Fibroblast of lung (primary cell): ENCODE measurements around the gene UBTD1. TPM values are rescaled to one million over a fixed set of nuclear protein-coding genes. Genes with fewer than 3 reads are reported as not detected.

Experiments
- DNase-seq, 2 donors: peaks; one replicate each; pipeline versions ENCODE4 v3.0.0 to v3.0.0-alpha.2; 2010; ENCODE audit warnings: low read depth in 2 of 2
- H2AFZ ChIP-seq: 2 replicates; pipeline ENCODE4 v1.5.1; 2012; ENCODE audit warnings: low read length, control low read depth, inconsistent platforms
- H3K27ac ChIP-seq: 2 replicates; pipeline ENCODE4 v1.5.1; 2011; ENCODE audit warnings: low read length, control low read depth; ENCODE audit not compliant: insufficient read depth
- H3K27me3 ChIP-seq: 2 replicates; pipeline ENCODE4 v1.5.1; 2011; ENCODE audit warnings: mild to moderate bottlenecking, low read length; ENCODE audit not compliant: control insufficient read depth, insufficient read depth
- H3K36me3 ChIP-seq: 2 replicates; pipeline ENCODE4 v1.5.1; 2011; ENCODE audit warnings: low read length; ENCODE audit not compliant: control insufficient read depth, insufficient read depth
- H3K4me1 ChIP-seq: 2 replicates; pipeline ENCODE4 v1.5.1; 2011; ENCODE audit warnings: low read length; ENCODE audit not compliant: control insufficient read depth, insufficient read depth; ENCODE audit errors: extremely low read depth
- H3K4me2 ChIP-seq: 2 replicates; pipeline ENCODE4 v1.5.1; 2011; ENCODE audit warnings: low read length, control low read depth; ENCODE audit not compliant: insufficient read depth; ENCODE audit errors: extremely low read depth
- H3K4me3 ChIP-seq, 4 experiments: fragments of 200-600 bp in 1 of 4; sonication (generic) in 1 of 4; replicated peaks in 1 of 4; 2 replicates each; pipeline ENCODE4 v1.5.1; 2011 to 2016; ENCODE audit warnings: low read length in 4 of 4, low read depth in 3 of 4, mild to moderate bottlenecking in 3 of 4, control low read depth in 2 of 4, inconsistent platforms in 1 of 4, mixed read lengths in 1 of 4; ENCODE audit not compliant: insufficient read depth in 1 of 4; ENCODE audit errors: control extremely low read depth in 1 of 4
- H3K79me2 ChIP-seq: 2 replicates; pipeline ENCODE4 v1.5.1; 2012; ENCODE audit warnings: mild to moderate bottlenecking, low read length, inconsistent platforms; ENCODE audit not compliant: control insufficient read depth, insufficient read depth
- H3K9ac ChIP-seq: 2 replicates; pipeline ENCODE4 v1.5.1; 2011; ENCODE audit warnings: mild to moderate bottlenecking, low read length, control low read depth; ENCODE audit not compliant: insufficient read depth
- H3K9me3 ChIP-seq: 2 replicates; pipeline ENCODE4 v1.5.1; 2012; ENCODE audit warnings: low read depth, low read length; ENCODE audit not compliant: control insufficient read depth, insufficient read depth
- H4K20me1 ChIP-seq: 2 replicates; pipeline ENCODE4 v1.5.1; 2011; ENCODE audit warnings: low read length; ENCODE audit not compliant: control insufficient read depth, insufficient read depth; ENCODE audit errors: extremely low read depth
- CTCF ChIP-seq, 2 donors: IDR thresholded peaks in 1 of 2; conservative IDR thresholded peaks in 1 of 2; 1 replicate in 1 of 2; 2 replicates in 1 of 2; pipeline ENCODE4 v1.5.1; 2011 to 2012; ENCODE audit warnings: low read length in 2 of 2, control low read depth in 1 of 2, inconsistent platforms in 1 of 2, low read depth in 1 of 2, mild to moderate bottlenecking in 1 of 2
- EZH2 ChIP-seq: IDR thresholded peaks from 2 replicates; pipeline ENCODE4 v1.5.1; 2012; ENCODE audit warnings: low read length, control low read depth, mild to moderate bottlenecking; ENCODE audit errors: missing control alignments
- polyA plus RNA-seq, 2 donors: library from polyadenylated mRNA; depleted of rRNA in 1 of 2; stranded (reverse) in 1 of 2; unstranded in 1 of 2; fragments of >200 nt; gene quantifications; 2 replicates each; pipeline ENCODE4 v1.2.1, GENCODE V29; 2011 to 2012; ENCODE audit warnings: missing spikeins in 1 of 2
- total RNA-seq: library from RNA; depleted of rRNA; stranded (reverse); fragments of >200 nt; gene quantifications from 2 replicates; pipeline ENCODE4 v1.2.1, GENCODE V29; 2014

The UBTD1 gene
- total and polyA plus RNA-seq, 2 donors (not counting 1 experiment from before 2014, with no cell fraction given), result 10.7 to 22.0 TPM

DNA sequence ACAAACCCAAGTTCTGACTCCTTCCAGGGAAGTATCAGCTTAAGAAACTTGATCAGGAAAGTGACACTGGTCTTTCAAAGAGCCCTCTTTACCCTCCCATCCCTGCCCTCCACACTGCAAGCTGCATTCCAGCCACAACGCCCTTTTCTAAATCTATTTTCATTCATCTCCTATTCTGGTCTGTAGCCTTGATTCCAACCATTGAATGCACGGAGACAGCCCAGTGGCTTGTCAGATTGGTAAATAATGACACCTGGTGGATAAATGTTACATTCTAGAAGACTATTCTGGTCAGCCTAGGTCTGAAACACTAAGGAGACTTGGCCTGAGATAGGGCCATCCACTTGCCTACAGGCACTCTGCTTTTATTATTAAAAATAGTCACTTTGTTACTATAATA, 113.7 kb downstream of the UBTD1 start:
- no peak overlapping the region for H3K9ac ChIP-seq
- H3K36me3 ChIP-seq, result no peaks in the 10 kb centered on the region
- no peak overlapping the region for H3K4me3 ChIP-seq
- H3K79me2 ChIP-seq, result no peaks in the 10 kb centered on the region
- no peaks in the 10 kb centered on the region for H3K27me3 ChIP-seq
- DNase-seq, result peak; percentile 42 to 46
- TF ChIP-seq CTCF (conservative IDR thresholded peaks at IDR 0.05 in 1 of 2, IDR thresholded peaks at IDR 0.05 in 1 of 2; ENCODE audit: low read depth in 1 of 2, low read length in 2 of 2) (peak; percentile 3 to 8), EZH2 (no peak)
- H3K27ac ChIP-seq, result no peak overlapping the region
- H2AFZ ChIP-seq, result no peak overlapping the region
- no peak overlapping the region for H3K4me2 ChIP-seq
- no peaks in the 10 kb centered on the region for H3K9me3 ChIP-seq
- H4K20me1 ChIP-seq, result no peaks in the 10 kb centered on the region
- H3K4me1 ChIP-seq, result no peaks in the 10 kb centered on the region

- TF ChIP-seq CTCF (conservative IDR thresholded peaks at IDR 0.05 in 1 of 2, IDR thresholded peaks at IDR 0.05 in 1 of 2; ENCODE audit: low read depth in 1 of 2, low read length in 2 of 2), result no peak
- TF ChIP-seq EZH2, result no peak
- H4K20me1 ChIP-seq, result no peaks in the 10 kb centered on the region
- no peak overlapping the region for H2AFZ ChIP-seq
- H3K4me2 ChIP-seq, result no peak overlapping the region
- no peaks in the 10 kb centered on the region for H3K4me1 ChIP-seq
- DNase-seq, result no peak
- H3K79me2 ChIP-seq, result no peaks in the 10 kb centered on the region
- no peaks in the 10 kb centered on the region for H3K27me3 ChIP-seq
- H3K9ac ChIP-seq, result no peak overlapping the region
- H3K9me3 ChIP-seq, result no peaks in the 10 kb centered on the region
- no peak overlapping the region for H3K4me3 ChIP-seq
- H3K36me3 ChIP-seq, result no peaks in the 10 kb centered on the region
- H3K27ac ChIP-seq, result no peak overlapping the region
These were observed 119.6 kb downstream of the UBTD1 start for GRCh38 chr10:97618285-97618684.

DNA sequence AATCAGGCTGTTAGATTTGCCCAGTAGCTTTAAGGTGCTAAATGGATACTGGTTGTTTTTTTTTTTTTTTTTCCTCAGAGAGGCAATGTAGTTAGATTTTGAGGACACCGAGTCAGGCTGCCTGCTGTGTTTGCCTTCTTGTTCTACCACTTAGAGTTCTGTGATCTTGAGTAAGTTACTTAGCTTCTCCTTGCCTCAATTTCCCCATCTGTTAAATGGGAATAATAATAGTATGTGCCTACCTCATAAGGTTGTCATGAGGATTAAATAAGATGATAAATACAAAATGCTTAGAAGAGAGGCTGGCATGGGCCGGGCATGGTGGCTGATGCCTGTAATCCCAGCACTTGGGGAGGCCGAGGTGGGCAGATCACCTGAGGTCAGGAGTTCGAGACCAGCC, 120.0 kb downstream of the UBTD1 start:
- H2AFZ ChIP-seq, result no peak overlapping the region
- H3K9me3 ChIP-seq, result no peaks in the 10 kb centered on the region
- DNase-seq, result no peak

More for the DNA sequence above, 120.0 kb downstream of the UBTD1 start:
- Histone ChIP-seq H3K4me3 (no peak overlapping the region), H3K27me3 (no peaks in the 10 kb centered on the region), H3K4me2 (no peak overlapping the region), H3K79me2 (no peaks in the 10 kb centered on the region), H4K20me1 (no peaks in the 10 kb centered on the region), H3K27ac (no peak overlapping the region), H3K36me3 (no peaks in the 10 kb centered on the region), H3K4me1 (no peaks in the 10 kb centered on the region), H3K9ac (no peak overlapping the region)
- no peak for TF ChIP-seq CTCF (conservative IDR thresholded peaks at IDR 0.05 in 1 of 2, IDR thresholded peaks at IDR 0.05 in 1 of 2; ENCODE audit: low read depth in 1 of 2, low read length in 2 of 2)
- TF ChIP-seq EZH2, result no peak

Other genes with a start within 250 kb of the UBTD1 start
- gene ARHGAP19, start 206.3 kb upstream of the UBTD1 start, total RNA-seq, result 4.6 and 7.4 TPM in 2 replicates
- gene ARHGAP19, start 206.3 kb upstream of the UBTD1 start, polyA plus RNA-seq, result 5.6 and 9.0 TPM in 2 replicates
- gene FRAT1, start 179.7 kb upstream of the UBTD1 start, total RNA-seq, result 2.8 TPM in 2 replicates
- 0.48 and 0.70 TPM in 2 replicates for gene FRAT1, start 179.7 kb upstream of the UBTD1 start, polyA plus RNA-seq
- 5.3 and 6.7 TPM in 2 replicates for gene FRAT2, start 164.2 kb upstream of the UBTD1 start, total RNA-seq
- gene FRAT2, start 164.2 kb upstream of the UBTD1 start, polyA plus RNA-seq, result 2.0 and 2.2 TPM in 2 replicates
- 10.5 and 10.7 TPM in 2 replicates for gene RRP12, start 97.6 kb upstream of the UBTD1 start, total RNA-seq
- 6.1 and 11.1 TPM in 2 replicates for gene RRP12, start 97.6 kb upstream of the UBTD1 start, polyA plus RNA-seq
- gene PGAM1, start 72.7 kb upstream of the UBTD1 start, total RNA-seq, result 165 and 209 TPM in 2 replicates
- gene PGAM1, start 72.7 kb upstream of the UBTD1 start, polyA plus RNA-seq, result 498 and 510 TPM in 2 replicates
- gene EXOSC1, start 52.9 kb upstream of the UBTD1 start, total RNA-seq, result 32.7 and 33.1 TPM in 2 replicates
- 39.5 and 45.4 TPM in 2 replicates for gene EXOSC1, start 52.9 kb upstream of the UBTD1 start, polyA plus RNA-seq
- gene ZDHHC16, start 52.7 kb upstream of the UBTD1 start, total RNA-seq, result 33.4 and 39.3 TPM in 2 replicates
- gene ZDHHC16, start 52.7 kb upstream of the UBTD1 start, polyA plus RNA-seq, result 60.2 and 69.6 TPM in 2 replicates
- gene MMS19, start 502 bp upstream of the UBTD1 start, total RNA-seq, result 43.7 and 64.7 TPM in 2 replicates
- 44.7 and 53.9 TPM in 2 replicates for gene MMS19, start 502 bp upstream of the UBTD1 start, polyA plus RNA-seq
- 1.8 TPM in 2 replicates for gene ANKRD2, start 73.9 kb downstream of the UBTD1 start, total RNA-seq
- gene ANKRD2, start 73.9 kb downstream of the UBTD1 start, polyA plus RNA-seq, result 0.26 and 0.47 TPM in 2 replicates
- gene HOGA1, start 85.5 kb downstream of the UBTD1 start, total RNA-seq, result 1.0 and 1.5 TPM in 2 replicates
- gene HOGA1, start 85.5 kb downstream of the UBTD1 start, polyA plus RNA-seq, result 0.58 and 0.79 TPM in 2 replicates
- gene C10orf62, start 90.8 kb downstream of the UBTD1 start, total RNA-seq, result not detected in 2 replicates
- not detected in 2 replicates for gene C10orf62, start 90.8 kb downstream of the UBTD1 start, polyA plus RNA-seq
- 6.4 and 13.4 TPM in 2 replicates for gene MORN4, start 134.6 kb downstream of the UBTD1 start, total RNA-seq
- gene MORN4, start 134.6 kb downstream of the UBTD1 start, polyA plus RNA-seq, result 11.0 and 13.2 TPM in 2 replicates
- 16.4 and 26.6 TPM in 2 replicates for gene PI4K2A, start 141.7 kb downstream of the UBTD1 start, total RNA-seq
- 30.7 and 47.2 TPM in 2 replicates for gene PI4K2A, start 141.7 kb downstream of the UBTD1 start, polyA plus RNA-seq
- 31.8 and 77.5 TPM in 2 replicates for gene AVPI1, start 188.3 kb downstream of the UBTD1 start, total RNA-seq
- 14.3 and 14.9 TPM in 2 replicates for gene AVPI1, start 188.3 kb downstream of the UBTD1 start, polyA plus RNA-seq
- 12.1 and 16.3 TPM in 2 replicates for gene MARVELD1, start 214.8 kb downstream of the UBTD1 start, total RNA-seq
- gene MARVELD1, start 214.8 kb downstream of the UBTD1 start, polyA plus RNA-seq, result 106 and 132 TPM in 2 replicates
- gene ZFYVE27, start 238.2 kb downstream of the UBTD1 start, total RNA-seq, result 16.9 and 22.1 TPM in 2 replicates
- gene ZFYVE27, start 238.2 kb downstream of the UBTD1 start, polyA plus RNA-seq, result 7.7 and 8.3 TPM in 2 replicates